OCI-LY3 (cell line): ENCODE measurements around the gene LGMN.

Source experiments
- H2AFZ ChIP-seq: fragments of 200-600, 300-600 bp; shearing (Covaris generic); 2 replicates; pipeline ENCODE4 v1.6.0; 2014; ENCODE audit warnings: antibody characterized with exemption, low read depth, low read length
- H3K27ac ChIP-seq: fragments of 200-600, 300-600 bp; sonication (generic); 2 replicates; pipeline ENCODE4 v1.5.1; 2014; ENCODE audit warnings: mild to moderate bottlenecking, low read length, moderate library complexity, mixed read lengths
- H3K27me3 ChIP-seq: fragments of 200-600, 300-600 bp; sonication (generic); 2 replicates; pipeline ENCODE4 v1.6.1; 2014; ENCODE audit warnings: low read depth, low read length, mixed read lengths
- H3K36me3 ChIP-seq: fragments of 200-600, 300-600 bp; sonication (generic); replicated peaks from 2 replicates; pipeline ENCODE3; 2014; ENCODE audit warnings: low read depth, low read length, mixed read lengths
- H3K4me1 ChIP-seq: fragments of 300-600, 200-600 bp; sonication (generic); 2 replicates; pipeline ENCODE4 v1.6.1; 2014; ENCODE audit warnings: low read length, mixed read lengths
- H3K4me2 ChIP-seq: fragments of 200-600, 300-600 bp; sonication (generic); 2 replicates; pipeline ENCODE4 v1.6.1; 2014; ENCODE audit warnings: low read length, mixed read lengths
- H3K4me3 ChIP-seq: fragments of 300-600, 200-600 bp; sonication (generic); 2 replicates; pipeline ENCODE4 v1.5.1; 2014; ENCODE audit warnings: antibody characterized with exemption, mild to moderate bottlenecking, low read length, moderate library complexity
- H3K79me2 ChIP-seq: fragments of 300-600, 200-600 bp; shearing (Covaris generic); 2 replicates; pipeline ENCODE4 v1.6.1; 2014; ENCODE audit warnings: mild to moderate bottlenecking, low read length, mixed read lengths
- H3K9ac ChIP-seq: fragments of 300-600, 200-600 bp; shearing (Covaris generic); 2 replicates; pipeline ENCODE4 v1.6.0; 2014; ENCODE audit warnings: mild to moderate bottlenecking, low read length, moderate library complexity
- H3K9me3 ChIP-seq: fragments of 200-600, 300-600 bp; shearing (Covaris generic); 2 replicates; pipeline ENCODE4 v1.6.1; 2014; ENCODE audit warnings: low read length, mixed read lengths; ENCODE audit not compliant: insufficient read depth
- H4K20me1 ChIP-seq: fragments of 200-600, 300-600 bp; sonication (generic); 2 replicates; pipeline ENCODE4 v1.6.1; 2016; ENCODE audit warnings: low read length, mixed read lengths; ENCODE audit not compliant: insufficient read depth
- EZH2phosphoT487 ChIP-seq: fragments of 200-600 bp; shearing (Covaris generic); IDR thresholded peaks from 2 replicates; pipeline ENCODE4 v1.6.1; 2018; ENCODE audit warnings: antibody characterized with exemption, mixed run types, low read depth
- TF ChIP-seq, protein P1 (sequence below): fragments of 200-600, 300-600 bp; sonication (generic); IDR thresholded peaks from 2 replicates; pipeline ENCODE4 v1.5.1; 2014; ENCODE audit warnings: antibody characterized with exemption, low read length, low read depth

Gene LGMN

DNA sequence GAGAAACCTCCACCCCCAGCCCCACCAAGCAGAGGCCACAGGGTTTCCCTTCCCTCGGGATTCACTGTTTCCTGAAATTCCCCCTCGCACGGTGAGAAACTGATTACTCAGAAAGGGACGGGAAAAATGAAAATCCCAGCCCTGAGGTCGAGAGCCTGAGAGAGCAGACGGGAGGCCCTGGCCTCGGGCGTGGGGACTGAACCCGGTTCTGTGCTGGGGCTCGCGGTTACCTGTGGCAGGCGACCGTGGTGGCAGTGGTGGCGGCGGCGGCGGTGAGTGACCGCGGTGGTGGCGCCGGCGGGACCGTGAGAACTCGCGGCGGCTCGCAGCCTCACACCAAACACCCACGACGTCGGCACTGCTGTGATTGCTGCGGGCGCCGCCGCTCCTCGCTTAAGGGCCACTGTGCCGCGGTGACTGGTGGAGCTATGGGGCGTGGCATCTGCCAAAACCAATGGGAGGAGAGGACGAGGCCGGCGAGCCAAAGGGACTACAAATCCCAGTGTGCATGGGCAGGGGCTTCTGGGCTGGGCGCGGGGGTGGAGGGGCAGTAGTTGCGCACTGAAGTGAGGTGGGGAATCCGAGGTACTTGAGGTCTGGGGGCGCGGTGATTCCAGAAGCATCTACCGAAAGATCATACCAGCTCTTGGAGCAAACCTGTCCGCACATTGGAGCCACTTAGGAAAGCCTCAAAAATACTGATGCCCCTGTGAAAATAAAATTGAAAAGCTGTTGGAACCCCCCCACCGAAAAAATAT is at the start of gene LGMN:
TSS of gene LGMN (minus strand) at position 369 of the 758 bp plus-strand sequence. CDS start 15,841 bp downstream, outside the sequence.
- H3K4me3 ChIP-seq: peak within 1 kb of the TSS; percentile 88
- H3K79me2 ChIP-seq: peaks cover 4% of the 10 kb centered on the region; the same call in 1 of the 2 replicates
- no peaks in the 10 kb centered on the region for H4K20me1 ChIP-seq
- peak within 1 kb of the TSS; percentile 87 for H2AFZ ChIP-seq
- no peak within 1 kb of the TSS for H3K27ac ChIP-seq
- peak within 1 kb of the TSS; percentile 58 for H3K9ac ChIP-seq
- H3K4me2 ChIP-seq: peak within 1 kb of the TSS; percentile 80
- H3K4me1 ChIP-seq: peaks cover 28% of the 10 kb centered on the region
- no peaks in the 10 kb centered on the region for H3K36me3 ChIP-seq
- TF ChIP-seq, protein P1, sequence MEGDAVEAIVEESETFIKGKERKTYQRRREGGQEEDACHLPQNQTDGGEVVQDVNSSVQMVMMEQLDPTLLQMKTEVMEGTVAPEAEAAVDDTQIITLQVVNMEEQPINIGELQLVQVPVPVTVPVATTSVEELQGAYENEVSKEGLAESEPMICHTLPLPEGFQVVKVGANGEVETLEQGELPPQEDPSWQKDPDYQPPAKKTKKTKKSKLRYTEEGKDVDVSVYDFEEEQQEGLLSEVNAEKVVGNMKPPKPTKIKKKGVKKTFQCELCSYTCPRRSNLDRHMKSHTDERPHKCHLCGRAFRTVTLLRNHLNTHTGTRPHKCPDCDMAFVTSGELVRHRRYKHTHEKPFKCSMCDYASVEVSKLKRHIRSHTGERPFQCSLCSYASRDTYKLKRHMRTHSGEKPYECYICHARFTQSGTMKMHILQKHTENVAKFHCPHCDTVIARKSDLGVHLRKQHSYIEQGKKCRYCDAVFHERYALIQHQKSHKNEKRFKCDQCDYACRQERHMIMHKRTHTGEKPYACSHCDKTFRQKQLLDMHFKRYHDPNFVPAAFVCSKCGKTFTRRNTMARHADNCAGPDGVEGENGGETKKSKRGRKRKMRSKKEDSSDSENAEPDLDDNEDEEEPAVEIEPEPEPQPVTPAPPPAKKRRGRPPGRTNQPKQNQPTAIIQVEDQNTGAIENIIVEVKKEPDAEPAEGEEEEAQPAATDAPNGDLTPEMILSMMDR: no peak
- no peak for TF ChIP-seq EZH2phosphoT487
- no peaks in the 10 kb centered on the region for H3K9me3 ChIP-seq
- peaks cover 25% of the 10 kb centered on the region for H3K27me3 ChIP-seq

DNA sequence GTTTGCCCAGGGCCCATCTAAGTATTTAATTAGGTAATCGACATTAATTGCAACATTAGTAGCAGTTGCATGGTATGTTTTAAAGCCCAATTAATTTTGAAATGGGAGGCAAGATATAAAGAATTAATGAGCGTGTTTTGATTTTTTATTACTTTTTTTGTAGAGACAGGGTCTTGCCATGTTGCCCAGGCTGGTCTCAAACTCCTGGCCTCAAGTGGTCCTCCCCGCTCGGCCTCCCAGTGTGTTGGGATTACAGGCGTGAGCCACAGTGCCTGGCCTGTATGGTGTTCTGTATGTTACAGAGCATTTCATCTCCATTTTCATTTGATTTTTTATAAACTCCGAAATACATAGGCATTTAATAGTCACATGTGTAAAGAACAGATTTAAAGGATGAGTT is 46.5 kb upstream of the LGMN start:
- peaks cover 14% of the 10 kb centered on the region for H3K36me3 ChIP-seq
- H3K27ac ChIP-seq: peak overlapping the region; percentile 45; the same call in 1 of the 2 replicates
- TF ChIP-seq, protein P1: no peak
- no peak for TF ChIP-seq EZH2phosphoT487
- peaks cover under 1% of the 10 kb centered on the region; the same call in 1 of the 2 replicates for H4K20me1 ChIP-seq
- H3K9me3 ChIP-seq: no peaks in the 10 kb centered on the region
- H3K27me3 ChIP-seq: no peaks in the 10 kb centered on the region
- H3K4me1 ChIP-seq: peaks cover 18% of the 10 kb centered on the region
- peaks cover 28% of the 10 kb centered on the region for H3K79me2 ChIP-seq
- H2AFZ ChIP-seq: no peak overlapping the region
- H3K9ac ChIP-seq: peak overlapping the region; percentile 91
- peak overlapping the region; percentile 97 for H3K4me3 ChIP-seq
- H3K4me2 ChIP-seq: peak overlapping the region; percentile 91

DNA sequence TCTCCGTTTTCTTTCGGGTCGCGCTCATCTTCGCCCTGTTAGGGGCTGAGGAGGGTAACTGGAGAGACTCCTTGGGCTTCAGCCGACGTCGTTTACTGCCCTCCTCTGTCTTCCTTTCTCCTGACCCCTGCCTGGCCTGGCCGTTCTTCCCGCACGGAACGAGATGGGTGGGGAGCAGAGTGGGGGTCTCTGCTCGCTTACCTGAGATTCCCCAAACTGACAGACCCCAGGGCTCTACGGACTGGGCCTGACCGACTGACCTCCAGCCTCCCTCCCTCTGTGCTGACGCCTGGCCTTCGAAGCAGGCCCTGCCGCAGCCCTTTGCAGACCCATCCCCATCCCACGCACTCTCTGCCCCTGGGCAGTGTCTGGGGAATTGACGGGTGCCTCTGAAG is 46.1 kb upstream of the LGMN start:
- peak overlapping the region; percentile 45 for H3K27ac ChIP-seq
- peak overlapping the region; percentile 91 for H3K9ac ChIP-seq
- peak overlapping the region; percentile 97 for H3K4me3 ChIP-seq
- peaks cover 1% of the 10 kb centered on the region; the same call in 1 of the 2 replicates for H3K9me3 ChIP-seq
- peak overlapping the region; percentile 32; the same call in 1 of the 2 replicates for H2AFZ ChIP-seq
- H3K27me3 ChIP-seq: no peaks in the 10 kb centered on the region
- no peaks in the 10 kb centered on the region for H4K20me1 ChIP-seq
- TF ChIP-seq EZH2phosphoT487: no peak
- TF ChIP-seq, protein P1: no peak
- H3K36me3 ChIP-seq: peaks cover 12% of the 10 kb centered on the region
- H3K4me2 ChIP-seq: peak overlapping the region; percentile 91
- peaks cover 18% of the 10 kb centered on the region for H3K4me1 ChIP-seq
- H3K79me2 ChIP-seq: peaks cover 24% of the 10 kb centered on the region

DNA sequence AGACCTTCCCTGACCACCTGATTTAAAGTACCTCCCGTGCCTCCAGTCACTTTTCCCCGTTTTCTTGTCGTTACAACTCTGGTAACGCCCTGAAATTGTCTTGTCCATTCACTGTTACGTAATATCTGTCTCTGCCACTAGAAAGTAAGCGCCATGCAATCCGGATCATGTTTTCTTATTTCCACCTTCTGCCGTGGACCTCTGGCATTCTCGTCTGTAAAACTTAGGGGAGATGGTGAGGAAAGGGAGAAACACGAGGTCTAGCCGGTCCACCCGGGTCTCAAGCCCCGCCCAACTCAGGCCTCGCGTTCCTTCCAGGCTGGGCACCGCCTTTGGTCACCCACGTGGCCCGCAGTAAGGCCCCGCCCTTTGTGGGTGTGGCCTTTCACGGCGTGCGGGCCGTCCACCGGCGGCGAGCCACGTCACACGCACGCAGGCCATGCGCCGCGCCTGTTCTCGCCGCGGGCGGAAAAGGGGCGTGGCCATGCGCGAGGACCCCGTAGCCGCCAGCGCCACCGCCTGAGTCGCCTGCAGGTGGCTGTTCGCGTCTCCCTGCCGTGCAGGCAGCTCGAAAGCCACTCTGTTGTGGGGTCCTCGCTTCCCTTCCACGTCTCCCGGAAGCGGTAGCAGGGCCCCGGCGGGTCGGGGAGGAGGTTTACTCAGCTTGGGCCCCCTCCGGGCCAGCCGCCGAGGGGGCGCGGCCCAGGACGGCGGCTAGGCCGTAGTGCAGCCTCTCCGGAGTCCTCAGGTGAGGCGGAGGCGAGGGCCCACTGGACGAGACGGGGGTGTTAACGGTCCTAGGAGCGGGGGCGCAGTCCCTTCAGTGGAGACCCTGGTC is 45.5 kb upstream of the LGMN start, which contains the start of gene GOLGA5:
TSS of gene GOLGA5 (plus strand) at position 597 of the 838 bp plus-strand sequence. CDS start 3,133 bp downstream, outside the sequence.
- Histone ChIP-seq H3K36me3 (peaks cover 15% of the 10 kb centered on the region), H2AFZ (peak within 1 kb of the TSS; percentile 87)
- TF ChIP-seq, protein P1: no peak
- TF ChIP-seq EZH2phosphoT487: no peak

More for the DNA sequence above, 45.5 kb upstream of the LGMN start, which contains the start of gene GOLGA5:
- Histone ChIP-seq H3K9ac (peak within 1 kb of the TSS; percentile 91), H4K20me1 (no peaks in the 10 kb centered on the region), H3K4me3 (peak within 1 kb of the TSS; percentile 97), H3K79me2 (peaks cover 24% of the 10 kb centered on the region), H3K4me2 (peak within 1 kb of the TSS; percentile 91), H3K9me3 (peaks cover 7% of the 10 kb centered on the region; the same call in 1 of the 2 replicates), H3K4me1 (peaks cover 18% of the 10 kb centered on the region), H3K27ac (peak within 1 kb of the TSS; percentile 45), H3K27me3 (no peaks in the 10 kb centered on the region)
